ENCODE measurements around the gene FOLH1.
"Not testable (repeated sequence)": the region's sequence is repeated elsewhere in the genome, so short reads cannot be mapped to it uniquely, and the experiment has no call there.

The FOLH1 gene

GRCh38 chr11:49202287-49202976 lies 6.0 kb downstream of the FOLH1 start:
- DNase-seq (ENCODE audit: insufficient read length), result no peak
- no peak for FAIRE-seq
- TF ChIP-seq POLR2A (IDR thresholded peaks at IDR 0.05; ENCODE audit: low read depth, low read length) (no peak), TAF1 (IDR thresholded peaks at IDR 0.05; ENCODE audit: borderline replicate concordance, low read depth, low read length) (no peak), POLR2AphosphoS5 (IDR thresholded peaks at IDR 0.05; ENCODE audit: low read depth, low read length) (no peak)

DNA sequence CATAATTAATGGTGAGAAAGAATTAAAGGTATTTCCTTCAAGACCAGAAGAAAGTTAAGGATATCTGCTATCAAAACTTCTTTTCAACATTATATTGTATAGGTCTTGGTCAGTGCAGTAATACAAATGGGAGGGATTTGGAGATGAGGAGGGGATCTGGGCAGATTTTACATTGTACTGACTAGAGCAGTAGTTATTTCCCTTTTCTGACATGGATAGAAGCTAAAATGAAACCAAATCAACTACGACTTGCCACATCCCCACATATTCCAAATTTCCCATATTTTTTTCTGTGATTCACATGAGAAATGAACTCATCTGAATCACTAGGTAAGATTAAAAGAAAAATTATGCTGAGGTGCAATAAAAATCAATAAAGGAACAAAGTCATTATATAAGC lies 11.6 kb downstream of the FOLH1 start:
- not testable (repeated sequence) for DNase-seq (ENCODE audit: insufficient read length); FAIRE-seq

DNA sequence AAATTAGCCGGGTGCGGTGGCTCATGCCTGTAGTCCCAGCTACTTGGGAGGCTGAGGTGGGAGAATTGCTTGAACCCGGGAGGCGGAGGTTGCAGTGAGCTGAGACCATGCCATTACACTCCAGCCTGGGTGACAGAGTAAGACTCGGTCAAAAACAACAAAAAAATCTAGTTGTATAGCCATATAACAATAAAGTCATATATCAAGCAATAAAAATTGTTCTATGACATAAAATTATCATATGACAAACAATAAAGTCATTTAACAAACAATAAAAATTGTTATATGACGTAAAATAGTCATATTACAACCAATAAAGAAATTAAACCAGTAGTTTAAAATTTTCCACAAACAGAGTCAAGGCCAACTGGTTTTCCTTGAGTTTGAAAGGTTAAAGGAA lies 12.4 kb downstream of the FOLH1 start:
- DNase-seq (ENCODE audit: insufficient read length); FAIRE-seq: not testable (repeated sequence)

- not testable (repeated sequence) for FAIRE-seq; DNase-seq (ENCODE audit: insufficient read length)
Observed at GRCh38 chr11:49190287-49190686, 18.1 kb downstream of the FOLH1 start.

DNA sequence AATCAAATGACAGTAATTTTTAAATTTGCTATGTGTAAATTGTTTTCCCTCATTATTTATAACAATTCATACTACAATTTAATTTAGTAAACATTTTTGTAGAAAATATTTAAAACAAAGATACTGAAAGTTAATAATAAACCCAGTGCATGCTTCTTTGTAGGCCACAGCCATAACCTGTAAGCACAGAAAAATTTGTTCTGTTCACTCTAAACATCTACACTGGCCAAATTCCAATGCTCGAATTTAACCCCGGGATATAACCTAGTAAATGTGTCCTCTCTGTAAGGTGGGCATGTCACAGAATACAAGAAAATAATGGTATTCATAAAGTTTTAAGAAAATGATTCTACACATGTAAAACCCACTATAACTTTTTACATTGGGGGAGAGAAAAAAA lies 22.2 kb downstream of the FOLH1 start:
- DNase-seq (ENCODE audit: insufficient read length); FAIRE-seq: not testable (repeated sequence)

GRCh38 chr11:49185597-49185996 lies 22.8 kb downstream of the FOLH1 start:
- not testable (repeated sequence) for FAIRE-seq; DNase-seq (ENCODE audit: insufficient read length)

GRCh38 chr11:49184756-49185155 lies 23.6 kb downstream of the FOLH1 start:
- FAIRE-seq, result not testable (repeated sequence)

DNA sequence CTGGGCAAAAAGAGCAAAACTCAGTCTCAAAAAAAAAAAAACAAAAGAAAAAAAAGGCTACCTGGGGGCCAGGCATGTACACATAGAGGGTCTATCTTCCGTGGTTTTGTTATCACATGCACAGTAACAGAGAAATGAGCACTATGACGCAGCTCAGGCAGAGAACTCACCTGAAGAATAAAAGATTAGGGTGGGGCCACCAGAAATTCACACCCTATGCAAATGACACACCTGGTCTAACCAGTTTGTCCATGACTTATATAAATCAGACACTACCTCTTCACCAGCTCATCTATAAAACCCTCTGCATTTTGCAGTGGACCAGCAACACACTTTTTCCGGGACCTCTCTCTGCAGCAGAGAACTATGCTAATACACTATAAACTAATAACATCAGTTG lies 30.5 kb downstream of the FOLH1 start:
- DNase-seq (ENCODE audit: insufficient read length), result not testable (repeated sequence)

More at GRCh38 chr11:49184756-49185155, 23.6 kb downstream of the FOLH1 start:
- not testable (repeated sequence) for DNase-seq (ENCODE audit: insufficient read length)

DNA sequence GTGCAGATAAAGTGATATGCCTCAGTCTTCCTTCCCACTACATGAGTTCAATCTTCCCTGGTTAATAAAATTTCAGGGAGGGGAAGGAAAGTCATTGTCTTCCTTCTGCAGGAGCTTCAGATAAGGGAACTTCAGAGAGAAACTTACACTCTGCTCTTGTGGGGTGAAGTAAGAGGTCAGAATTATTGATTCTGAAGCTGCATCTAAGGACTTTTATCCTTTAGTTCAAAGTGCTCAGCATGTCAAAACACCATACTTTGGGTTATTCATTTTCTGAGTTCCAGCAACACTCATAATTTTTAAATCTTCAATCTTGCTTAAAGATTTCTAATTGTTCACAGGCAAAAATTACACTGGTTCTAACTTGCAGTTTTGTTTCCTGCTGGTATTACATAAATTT lies 33.0 kb downstream of the FOLH1 start:
- not testable (repeated sequence) for DNase-seq (ENCODE audit: insufficient read length); FAIRE-seq

More for the DNA sequence above, 30.5 kb downstream of the FOLH1 start:
- not testable (repeated sequence) for FAIRE-seq

- FAIRE-seq, result peak; percentile 51
- DNase-seq (ENCODE audit: insufficient read length), result not testable (repeated sequence)
Observed at GRCh38 chr11:49174691-49175366, 33.6 kb downstream of the FOLH1 start.

DNA sequence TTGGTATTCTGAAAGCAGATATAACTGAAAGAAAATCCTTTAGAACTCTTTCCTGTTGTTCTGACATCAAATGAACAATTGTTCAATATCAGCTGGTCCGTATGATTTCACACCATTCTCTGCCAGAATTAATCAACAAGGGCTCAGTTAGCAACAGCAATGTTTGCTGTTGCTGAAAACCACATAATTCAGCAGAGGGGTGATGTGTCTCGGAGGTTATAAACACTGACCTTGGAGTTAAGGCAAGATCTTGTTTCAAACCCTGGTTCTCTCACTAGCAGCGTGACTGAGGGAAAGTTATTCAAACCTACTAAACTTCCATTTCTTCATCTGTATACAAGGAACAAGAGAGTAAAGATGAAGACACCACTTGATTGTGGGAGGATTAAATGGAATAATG lies 36.8 kb downstream of the FOLH1 start:
- not testable (repeated sequence) for DNase-seq (ENCODE audit: insufficient read length); FAIRE-seq

DNA sequence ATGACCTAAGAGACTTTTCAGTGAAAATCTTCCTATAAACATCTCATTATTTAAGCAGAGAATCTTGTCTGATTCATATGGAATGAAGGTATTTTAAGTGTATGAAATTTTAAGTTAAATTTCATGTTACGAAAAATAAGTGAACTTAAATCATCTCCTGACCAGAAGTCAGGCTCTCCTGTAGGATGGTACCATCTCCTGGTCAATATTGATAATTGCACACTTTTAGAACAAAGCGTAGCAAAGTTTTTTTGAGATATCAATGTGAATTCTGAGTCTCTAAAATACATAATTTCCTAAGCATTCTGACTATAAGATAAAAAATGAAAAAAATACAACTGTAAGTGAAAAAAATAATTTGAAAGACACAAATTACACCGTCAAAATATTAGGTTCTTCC lies 38.8 kb downstream of the FOLH1 start:
- not testable (repeated sequence) for DNase-seq (ENCODE audit: insufficient read length)
- FAIRE-seq, result peak; percentile 48

DNA sequence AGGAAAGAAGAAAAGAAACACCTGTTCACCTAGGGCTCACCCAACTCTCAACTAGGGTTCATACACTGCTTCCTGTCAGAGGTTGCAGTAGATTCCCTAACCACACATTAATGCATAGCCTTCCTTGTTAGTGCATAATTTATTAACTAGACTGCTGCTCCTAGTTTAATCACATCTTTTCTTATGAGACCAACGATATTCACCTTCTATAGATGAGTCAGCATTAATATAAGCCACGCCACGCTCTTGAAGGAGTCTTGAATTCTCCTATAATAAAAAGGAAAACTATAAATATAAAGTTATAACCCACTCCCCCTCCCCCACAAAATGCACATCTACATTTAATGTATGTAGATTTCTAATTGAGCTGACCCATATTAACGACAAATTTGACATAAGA lies 39.4 kb downstream of the FOLH1 start:
- FAIRE-seq; DNase-seq (ENCODE audit: insufficient read length): not testable (repeated sequence)

DNA sequence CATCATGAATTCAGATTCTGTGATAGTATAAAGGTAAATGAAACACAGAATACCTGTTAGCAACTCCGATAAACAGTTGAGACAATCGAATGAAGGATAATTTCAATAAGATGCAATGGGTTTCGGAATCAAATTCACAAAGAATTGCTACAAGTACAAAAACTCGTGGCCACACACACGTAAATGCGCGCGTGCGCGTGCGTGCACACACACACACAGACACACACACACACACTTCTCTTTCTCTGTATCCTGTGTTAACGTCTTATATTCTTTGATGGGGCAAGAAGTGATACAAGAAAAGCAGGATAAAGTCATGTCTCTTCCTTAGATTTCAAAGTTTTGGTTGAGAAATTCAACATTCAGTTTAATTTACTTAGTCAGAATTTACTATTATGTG lies 57.2 kb downstream of the FOLH1 start:
- TF ChIP-seq TAF1 (IDR thresholded peaks at IDR 0.05; ENCODE audit: borderline replicate concordance, low read depth, low read length), result no peak
- no peak for TF ChIP-seq POLR2AphosphoS5 (IDR thresholded peaks at IDR 0.05; ENCODE audit: low read depth, low read length)
- no peak for TF ChIP-seq POLR2A (IDR thresholded peaks at IDR 0.05; ENCODE audit: low read depth, low read length)
- FAIRE-seq, result no peak
- DNase-seq (ENCODE audit: insufficient read length), result no peak

- not testable (repeated sequence) for FAIRE-seq
Observed at GRCh38 chr11:49102356-49102755, 106.0 kb downstream of the FOLH1 start.

More at GRCh38 chr11:49102356-49102755, 106.0 kb downstream of the FOLH1 start:
- DNase-seq (ENCODE audit: insufficient read length), result not testable (repeated sequence)
